NCI-H82 (cell line): ENCODE measurements around the gene ARHGAP21.

Experiments used
- DNase-seq: peaks from one replicate; lab custom pipeline; 2025; lab: John Stamatoyannopoulos, UW

Gene ARHGAP21

DNA sequence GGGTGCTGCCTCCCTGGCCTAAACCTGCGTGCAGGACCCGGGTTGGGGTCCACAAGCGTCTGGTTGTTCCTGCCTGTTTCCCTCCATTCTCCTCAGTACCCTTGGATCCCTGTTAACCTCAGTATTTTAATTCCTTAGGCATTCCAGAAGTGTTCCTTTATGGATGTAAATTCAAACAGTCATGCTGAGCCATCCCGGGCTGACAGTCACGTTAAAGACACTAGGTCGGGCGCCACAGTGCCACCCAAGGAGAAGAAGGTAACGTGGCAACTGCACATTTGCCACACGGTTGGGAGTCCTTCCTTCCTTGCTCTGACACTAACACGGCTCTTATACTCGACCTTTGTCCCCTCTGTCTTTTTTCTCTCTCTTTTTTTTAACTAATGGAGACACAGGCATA lies 187.1 kb downstream of the ARHGAP21 start:
- no peak for DNase-seq

GRCh38 chr10:24533981-24534380 lies 189.7 kb downstream of the ARHGAP21 start:
- no peak for DNase-seq
